GM19043 (cell line): ENCODE results near the gene POC1B.

Experiments used
- ATAC-seq: cut with Tn5 transposase; IDR thresholded peaks from one replicate; pipeline ENCODE4 v1.9.1; 2021; ENCODE audit warnings: low read depth; ENCODE audit not compliant: unreplicated experiment

Gene POC1B

DNA sequence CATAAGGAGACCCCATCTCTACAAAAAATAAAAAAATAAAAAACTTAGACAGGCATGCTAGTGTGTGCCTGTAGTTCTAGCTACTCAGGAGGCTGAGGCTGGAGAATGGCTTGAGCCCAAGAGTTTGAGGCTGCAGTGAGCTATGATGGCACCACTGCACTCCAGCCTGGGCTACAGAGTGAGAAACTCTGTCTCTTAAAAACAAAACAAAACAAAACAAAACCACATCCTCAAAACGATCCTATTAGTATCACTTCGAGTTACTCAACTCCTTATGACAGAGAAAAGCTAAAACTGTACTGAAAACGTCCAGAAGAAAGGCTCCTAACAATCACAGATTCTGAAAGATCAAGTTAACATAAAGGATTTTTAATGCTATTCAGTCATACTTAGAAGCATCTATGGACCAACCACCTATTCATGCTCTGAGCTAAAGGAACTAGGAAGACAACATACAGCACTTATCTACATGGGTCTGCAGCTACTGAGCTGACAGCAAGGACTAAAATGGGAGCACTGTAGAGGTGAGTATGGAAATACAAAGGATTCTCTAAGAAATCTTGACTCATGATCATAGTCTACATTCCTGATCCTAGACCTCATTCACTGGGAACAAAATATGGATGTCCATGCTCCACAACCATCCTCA is 98.2 kb downstream of the POC1B start:
- ATAC-seq: peak; percentile 95

DNA sequence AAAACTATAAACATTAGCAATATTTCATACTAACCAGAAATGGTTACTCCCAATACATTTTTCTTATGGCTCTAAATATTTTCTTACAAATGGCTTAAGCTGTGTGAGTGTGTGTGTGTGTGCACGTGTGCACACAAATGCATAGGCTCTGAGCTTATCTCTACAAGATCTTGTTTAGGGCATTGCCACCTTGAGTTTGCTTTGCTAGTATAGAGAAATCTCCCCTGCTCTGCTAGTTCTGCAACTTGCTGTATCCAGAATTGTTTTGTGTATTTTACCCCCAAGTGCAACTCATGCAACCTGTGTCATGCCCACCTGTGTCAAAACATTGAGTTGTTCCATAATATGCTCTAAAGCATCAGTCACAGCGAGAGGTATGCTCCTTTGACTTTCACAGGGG is 101.0 kb downstream of the POC1B start:
- no peak for ATAC-seq

DNA sequence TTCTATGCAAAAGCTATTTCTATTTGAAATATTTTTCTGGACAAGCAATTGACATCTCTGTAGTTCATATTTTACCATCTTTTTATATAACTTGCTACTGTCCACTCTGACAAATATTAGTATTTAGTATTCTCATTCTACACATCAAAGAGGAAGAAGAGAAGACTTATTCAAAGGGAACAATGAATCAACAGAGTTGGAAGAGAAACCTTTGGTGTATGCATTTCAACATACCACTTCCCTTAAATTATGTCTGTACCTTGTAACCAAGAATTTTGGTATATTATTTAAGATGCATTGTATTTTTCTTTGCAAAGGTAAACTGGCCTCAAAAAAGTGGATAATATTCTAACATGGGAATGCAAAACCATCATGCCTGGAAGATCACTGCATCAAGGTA is 101.5 kb downstream of the POC1B start:
- no peak for ATAC-seq

DNA sequence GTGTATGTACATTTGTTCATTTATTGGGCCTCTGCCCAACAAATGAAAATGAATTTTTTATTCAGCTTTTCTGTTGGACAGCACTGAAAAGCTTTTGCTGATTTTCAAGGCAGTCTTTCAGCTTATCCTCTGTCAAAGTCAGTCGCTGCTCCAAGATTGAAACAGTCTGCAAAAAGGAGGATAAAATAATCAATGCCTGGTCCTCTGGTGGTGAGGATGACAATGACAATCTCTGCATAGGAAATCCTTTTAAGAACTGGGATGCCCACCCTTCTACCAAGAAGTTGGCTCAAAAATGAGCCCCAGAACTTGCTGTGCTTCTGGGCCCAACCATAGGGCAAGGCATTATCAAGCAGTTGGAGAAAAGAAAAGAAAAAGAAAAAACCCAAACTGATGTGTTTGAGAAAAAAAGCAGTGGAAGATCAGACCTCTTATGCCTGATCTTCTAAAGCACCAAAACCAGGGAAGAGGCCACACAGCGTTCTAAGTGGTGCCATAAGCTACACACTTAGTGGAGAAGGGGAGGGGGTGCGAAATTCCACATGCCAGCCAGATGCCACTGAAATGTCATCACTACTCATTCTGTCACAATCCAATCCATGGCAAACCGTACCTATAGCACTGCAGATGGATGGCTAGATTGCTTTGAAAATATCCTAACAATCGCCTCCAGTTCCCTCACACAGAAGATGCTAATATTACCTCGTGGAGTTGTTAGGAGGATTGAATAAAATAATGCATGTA is 104.6 kb downstream of the POC1B start:
- ATAC-seq: no peak

DNA sequence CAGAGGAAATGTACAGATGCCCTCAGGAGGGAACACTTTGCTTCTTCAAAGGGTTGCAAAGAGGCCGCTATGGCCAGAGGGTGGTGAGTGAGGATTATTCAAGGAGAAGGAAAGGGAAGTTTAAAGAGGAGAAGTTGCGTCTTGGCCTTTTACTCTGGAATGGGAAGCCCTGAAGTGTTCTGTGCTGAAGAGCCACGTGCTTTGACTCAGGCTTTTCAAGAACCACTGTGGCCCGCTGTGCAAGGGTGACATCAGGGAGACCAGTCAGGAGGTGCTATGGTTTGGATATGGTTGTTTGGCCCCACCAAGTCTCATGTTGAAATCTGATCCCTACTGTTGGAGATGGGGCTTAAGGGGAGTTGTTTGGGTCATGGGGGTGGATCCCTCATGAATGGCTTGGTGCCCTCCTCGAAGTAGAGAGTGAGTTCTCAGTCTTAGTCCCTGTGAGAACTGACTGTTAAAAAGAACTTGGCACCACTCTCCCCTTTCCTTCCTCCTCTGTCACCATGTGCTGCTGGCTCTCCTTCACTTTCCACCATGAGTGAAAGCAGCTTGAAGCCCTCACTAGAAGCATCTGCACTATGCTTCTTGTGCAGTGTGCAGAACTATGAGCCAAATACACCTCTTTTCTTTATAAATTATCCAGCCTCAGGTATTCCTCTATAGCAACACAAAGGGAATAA is 107.5 kb downstream of the POC1B start:
- ATAC-seq: no peak

DNA sequence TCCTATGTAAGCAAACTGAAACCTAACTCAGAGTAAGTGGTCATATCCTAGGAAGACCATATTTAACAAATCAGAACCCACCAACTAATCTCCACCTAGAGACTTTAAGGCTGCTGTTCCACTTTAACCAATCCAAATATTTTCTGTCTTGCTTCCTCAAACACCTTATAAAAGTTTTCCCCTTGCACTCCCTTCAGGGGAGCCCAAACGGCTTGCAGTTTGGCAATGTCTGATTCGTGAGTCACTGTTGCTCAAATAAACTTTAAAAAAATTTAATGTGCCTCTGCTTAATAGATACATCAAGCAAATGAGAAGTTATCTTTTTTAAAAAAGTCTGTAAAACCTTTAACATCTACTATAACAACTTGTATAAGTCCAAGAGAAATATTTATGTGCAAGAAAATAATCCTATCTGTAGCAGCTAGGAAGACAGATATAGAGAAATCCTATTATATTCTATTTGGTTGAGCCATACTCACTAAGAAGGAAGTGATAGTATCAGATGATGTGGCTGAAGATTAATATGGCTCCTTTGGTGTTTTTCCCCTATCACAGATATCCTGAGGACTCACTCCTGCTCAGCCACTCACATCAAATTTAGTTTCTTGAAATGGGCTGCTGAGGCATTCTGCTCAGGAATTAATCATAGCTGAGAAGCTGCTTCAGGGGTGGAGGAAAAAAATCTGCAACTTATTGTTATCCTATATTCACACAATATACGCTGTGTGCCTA is 108.4 kb downstream of the POC1B start:
- ATAC-seq: no peak

DNA sequence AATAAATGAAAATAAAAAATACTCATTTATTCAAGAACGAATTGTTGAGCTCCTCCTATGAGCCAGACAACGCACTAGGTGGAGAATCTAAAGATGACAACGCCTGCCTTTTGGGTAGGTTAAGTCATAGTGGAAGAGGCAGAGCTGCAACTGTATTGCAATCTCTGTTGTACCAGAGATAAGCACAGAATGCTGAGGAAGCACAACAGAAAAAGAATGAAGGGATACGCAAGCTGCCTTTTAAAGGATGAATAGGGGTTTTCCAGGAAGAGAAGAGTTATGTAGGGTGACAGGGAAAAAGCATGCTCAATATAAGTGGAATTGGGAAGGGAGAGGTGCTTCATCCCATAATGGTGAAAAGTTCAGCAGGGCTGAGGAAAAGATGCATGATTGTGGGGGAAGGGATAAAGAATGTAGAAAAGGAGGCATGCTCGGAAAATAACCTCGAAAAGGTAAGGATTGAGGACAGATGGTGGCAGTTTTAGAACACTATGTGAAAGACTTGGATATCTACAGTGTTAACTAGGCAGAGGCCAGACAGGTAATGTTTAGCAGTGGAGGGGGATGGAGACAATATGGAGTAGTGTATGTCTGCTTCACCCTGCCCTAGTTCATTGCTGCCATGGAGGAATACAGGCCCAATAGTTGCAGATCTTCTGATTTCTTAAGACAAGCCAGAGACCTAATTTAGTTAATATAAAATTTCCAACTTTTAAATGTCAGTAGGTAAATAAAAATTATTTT is 109.6 kb downstream of the POC1B start:
- ATAC-seq: no peak

DNA sequence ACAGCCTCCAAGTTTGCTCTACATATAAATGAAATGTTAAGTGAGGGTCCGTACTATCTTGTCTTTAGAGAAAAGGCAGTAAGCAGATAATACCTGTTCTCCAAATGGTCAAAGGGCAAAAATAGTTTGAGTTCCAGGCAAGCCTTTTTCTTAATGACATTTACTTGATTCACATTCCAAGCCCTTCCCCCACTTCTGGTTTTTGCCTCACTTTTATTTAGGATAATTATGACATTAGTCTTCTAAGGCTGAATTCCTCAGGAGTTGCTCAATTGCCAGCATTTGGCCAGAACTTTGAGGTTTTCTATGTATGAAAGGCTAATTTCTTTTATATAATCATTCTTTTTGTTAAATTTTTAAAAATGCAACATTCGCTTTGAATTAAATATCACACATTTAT is 111.0 kb downstream of the POC1B start:
- ATAC-seq: no peak

DNA sequence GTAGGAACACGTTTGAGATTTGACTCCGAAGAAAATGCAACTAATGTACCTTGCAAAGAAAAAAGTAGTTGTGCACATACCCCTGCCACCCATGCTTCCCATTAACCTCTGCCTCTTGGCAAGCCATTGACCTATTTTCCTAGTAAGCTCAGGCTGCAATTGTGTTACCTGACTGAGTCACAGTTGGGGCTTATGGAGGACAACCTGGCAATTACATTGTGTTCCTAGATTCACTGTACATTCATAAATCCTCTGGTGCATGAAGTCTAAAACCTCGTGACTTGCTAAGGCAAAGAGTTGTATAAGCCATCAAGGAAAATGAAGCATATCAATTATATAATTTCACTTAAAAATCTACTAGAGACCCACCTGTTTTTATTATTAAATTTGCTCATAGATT is 111.5 kb downstream of the POC1B start:
- ATAC-seq: no peak

DNA sequence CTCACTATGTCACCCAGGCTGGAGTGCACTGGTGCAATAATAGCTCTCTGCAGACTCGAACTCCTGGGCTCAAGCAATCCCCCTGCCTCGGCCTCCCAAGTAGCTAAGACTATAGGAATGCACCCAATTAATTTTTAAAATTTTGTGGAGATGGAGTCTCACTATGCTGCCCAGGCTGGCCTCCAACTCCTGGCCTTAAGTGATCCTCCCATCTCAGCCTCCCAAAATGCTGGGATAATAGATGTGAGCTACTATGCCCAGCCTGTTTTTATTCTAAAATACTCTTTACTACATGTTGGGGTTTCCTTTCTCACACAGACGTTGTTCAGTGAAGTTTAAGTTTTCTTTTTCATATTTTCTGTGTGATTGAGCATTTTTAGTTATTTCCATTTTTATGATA is 112.6 kb downstream of the POC1B start:
- ATAC-seq: no peak

DNA sequence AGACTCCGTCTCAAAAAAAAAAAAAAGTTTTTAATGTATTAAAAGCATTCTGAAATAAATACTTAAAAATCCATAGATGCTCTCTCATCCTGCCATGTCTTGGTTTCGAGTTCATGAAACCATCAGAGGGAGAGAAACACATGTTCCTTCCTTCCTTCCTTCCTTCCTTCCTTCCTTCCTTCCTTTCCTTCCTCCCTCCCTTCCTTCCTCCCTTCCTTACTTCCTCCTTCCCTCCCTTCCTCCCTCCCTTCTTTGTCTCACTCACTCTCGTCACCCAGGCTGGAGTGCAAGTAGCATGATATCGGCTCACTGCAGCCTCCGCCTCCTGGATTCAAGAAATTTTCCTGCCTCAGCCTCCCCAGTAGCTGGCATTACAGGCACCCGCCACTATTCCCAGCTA is 113.2 kb downstream of the POC1B start:
- ATAC-seq: no peak

DNA sequence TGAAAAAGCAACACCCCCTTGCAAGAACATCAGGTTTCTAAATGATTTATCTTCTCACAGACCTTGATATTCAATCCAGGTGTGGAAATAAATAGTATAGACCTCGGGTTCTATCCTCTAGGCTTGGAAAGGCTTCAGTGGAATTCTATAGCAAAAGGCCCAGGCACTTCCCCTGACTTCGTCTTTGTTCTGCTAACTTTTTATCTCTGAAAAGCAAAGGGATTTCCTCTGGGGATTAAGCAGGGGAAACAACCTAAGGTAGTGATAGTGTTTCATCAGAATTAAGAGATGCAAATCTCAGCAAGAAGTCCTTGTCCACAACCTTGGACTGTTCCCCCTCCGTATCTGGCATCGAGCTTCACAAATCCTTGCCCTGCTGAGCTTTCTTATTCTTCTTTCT is 114.0 kb downstream of the POC1B start:
- ATAC-seq: no peak

DNA sequence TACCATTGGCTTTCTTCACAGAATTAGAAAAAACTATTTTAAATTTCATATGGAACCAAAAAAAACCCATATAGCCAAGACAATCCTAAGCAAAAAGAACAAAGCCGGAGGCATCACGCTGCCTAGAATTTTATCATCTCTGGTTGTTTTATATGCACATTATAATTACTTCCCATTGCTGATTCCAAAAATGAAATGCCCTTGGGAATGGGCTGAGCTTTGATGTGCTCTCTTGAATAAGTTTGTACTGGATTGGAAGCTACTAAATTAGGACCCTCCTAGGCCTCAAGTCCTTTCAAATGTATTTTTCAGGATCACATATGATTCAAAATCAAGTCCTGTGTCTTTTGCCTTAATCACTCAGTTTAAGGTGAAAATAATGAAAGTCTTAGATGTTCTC is 114.6 kb downstream of the POC1B start:
- no peak for ATAC-seq

DNA sequence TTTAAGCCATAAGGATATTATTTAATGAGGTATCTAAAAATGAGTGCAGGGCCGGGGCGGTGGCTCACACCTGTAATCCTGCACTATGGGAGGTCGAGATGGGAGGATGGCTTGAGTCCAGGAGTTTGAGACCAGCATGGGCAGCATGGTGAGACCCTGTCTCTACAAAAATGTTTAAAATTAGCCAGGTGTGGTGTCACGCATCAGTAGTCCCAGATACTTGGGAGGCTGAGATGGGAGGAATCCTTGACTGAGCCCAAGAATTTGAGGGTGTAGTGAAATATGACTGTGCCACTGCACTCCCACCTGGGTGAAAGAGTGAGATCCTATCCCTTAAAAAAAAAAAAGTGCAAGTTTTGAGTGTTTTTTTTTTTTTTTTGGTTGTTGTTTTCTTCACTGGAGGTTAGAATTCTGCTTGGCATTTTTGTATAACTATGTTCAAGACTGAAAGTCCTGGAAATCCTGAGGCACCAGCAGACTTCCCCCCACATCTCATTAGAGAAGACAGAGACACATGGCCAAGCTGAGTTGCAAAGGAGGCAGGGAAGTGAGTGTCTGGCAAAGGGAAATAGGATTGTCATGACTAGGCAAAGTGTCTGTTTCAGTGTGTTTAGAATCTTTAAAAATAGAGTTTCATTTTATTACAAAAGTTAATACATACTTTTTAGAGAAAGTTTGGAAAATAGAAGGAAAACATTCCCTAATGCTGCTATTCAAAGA is 120.1 kb downstream of the POC1B start:
- ATAC-seq: no peak

DNA sequence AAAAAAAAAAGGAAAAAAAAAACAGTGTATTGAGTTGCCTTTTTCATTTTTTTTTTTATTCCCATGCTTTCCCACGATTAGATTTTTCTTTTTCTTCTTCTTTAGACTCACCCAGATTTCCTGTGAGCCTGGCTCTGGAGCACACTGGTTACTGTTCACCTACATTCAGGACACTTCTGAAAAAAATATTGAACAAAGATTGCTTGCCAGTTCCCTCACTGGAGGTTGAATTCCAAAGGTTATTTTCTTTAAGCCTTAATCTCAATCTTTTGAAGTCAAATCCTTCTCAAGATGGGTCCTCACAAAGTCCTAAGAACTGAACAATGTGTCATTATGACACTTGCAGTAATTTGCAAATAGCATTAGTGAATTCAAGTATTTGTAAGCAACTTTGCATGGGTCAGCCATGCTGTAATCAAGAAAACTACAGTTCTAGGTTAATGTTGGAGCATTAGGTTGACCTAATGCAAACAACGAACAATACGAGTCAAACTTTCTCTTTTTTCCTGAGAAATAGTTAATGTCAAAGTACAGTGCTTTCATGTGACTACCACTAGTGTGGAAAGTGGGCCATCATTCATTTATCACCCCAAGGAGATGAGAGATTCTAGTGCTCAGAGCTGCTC is 124.3 kb downstream of the POC1B start:
- no peak for ATAC-seq

DNA sequence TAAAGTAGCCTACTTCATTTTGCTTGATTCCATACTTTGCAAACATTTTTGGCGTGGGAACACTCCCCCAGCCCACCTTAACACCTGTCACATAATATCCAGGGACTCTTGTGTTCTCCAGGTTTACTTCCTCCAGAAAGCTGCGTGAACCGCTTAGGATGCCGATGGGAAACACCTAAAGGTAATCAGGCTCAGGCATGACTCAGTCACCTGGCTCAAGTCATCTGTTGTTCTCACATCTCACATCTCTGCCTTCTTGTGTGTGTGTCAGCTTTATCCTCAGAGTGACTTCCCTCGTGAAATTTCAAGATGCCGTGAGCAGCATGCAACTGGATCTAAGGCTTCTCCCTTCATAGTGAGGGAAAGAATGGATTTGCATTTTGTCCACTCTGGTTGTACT is 125.4 kb downstream of the POC1B start:
- no peak for ATAC-seq

DNA sequence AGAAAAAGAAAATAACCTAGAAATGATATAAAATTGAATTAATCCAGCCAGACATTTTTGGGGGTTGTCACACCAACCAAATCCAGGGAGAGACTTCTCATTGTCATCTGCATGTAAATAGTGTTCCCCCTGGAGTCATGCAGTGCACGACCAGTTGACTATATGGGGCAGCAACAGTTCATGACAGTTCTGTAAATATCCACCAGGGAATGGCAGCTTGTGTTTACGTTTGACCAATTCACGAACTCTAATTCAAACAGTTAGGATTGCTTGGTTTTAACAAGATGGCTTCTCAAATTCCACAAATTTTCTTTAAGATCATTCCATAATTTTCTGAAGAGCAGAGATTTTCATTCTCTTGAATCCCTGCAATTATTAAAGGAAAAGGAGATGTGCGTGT is 130.1 kb downstream of the POC1B start:
- no peak for ATAC-seq

DNA sequence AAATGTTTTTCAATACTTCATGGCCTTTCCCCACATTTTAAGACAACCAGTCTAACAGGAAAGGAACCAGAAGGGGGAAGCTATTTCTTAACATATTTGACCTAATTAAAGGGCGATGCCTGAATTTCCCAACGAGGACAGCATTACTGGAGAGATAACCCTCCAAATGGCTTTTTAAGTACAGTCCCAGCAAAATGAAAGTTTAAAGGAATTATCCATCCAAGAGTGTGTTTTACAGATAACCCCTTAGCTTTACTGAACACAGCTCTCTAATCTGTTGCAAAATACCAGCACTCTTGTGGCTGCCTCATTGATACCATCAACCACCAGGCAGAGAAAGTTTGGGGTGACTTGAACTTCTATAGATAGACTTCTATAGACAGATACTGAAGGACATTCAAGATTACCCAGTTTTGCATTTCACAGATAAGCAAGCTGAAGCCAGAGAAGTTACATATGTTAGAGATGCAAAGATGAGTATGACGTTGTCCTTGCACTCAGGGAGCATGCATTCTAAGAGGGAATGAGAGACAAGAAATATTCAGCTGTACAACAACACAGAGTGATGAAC is 132.2 kb downstream of the POC1B start:
- ATAC-seq: no peak

DNA sequence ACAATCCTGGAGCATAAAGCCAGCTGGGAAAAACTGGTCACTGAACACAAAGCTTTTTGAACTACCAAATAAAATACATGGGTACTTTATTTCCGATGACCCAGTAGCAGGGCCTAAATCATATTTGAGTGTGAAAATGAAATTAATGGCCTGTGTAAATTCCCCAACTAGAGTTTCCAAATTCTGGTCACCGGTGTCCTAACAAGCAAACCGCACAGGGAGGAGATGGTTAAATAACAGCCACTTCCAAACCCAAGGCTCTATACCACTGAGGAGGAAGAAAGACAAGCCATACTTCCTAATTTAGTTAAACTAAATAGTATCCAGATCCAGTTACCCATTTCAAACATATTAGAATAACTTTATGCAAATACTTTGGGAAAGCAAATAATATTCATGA is 133.5 kb downstream of the POC1B start:
- ATAC-seq: no peak
